H1 (cell line): ENCODE measurements around the gene INIP. TPM values are rescaled to one million over a fixed set of nuclear protein-coding genes. Genes with fewer than 3 reads are reported as not detected.

ENCODE experiments used
- CTCF ChIA-PET: fragments of 300-600 bp; sonication (Branson Sonifier 250); formaldehyde crosslinking; loops from one replicate; lab custom pipeline; 2021; ENCODE audit not compliant: partially characterized antibody; lab: Charles Lee
- POLR2A ChIA-PET: fragments of 300-600 bp; sonication (Branson Sonifier 250); formaldehyde crosslinking; loops from one replicate; lab custom pipeline; 2021; ENCODE audit warnings: inconsistent platforms; ENCODE audit not compliant: partially characterized antibody; lab: Charles Lee
- DNase-seq, 2 experiments: peaks; one replicate each; pipeline versions ENCODE4 v3.0.0 to v3.0.0-alpha.2; 2010 to 2022; ENCODE audit warnings: low spot score in 2 of 2, low read depth in 1 of 2, mixed read lengths in 1 of 2
- FAIRE-seq: peaks from 2 replicates; lab custom pipeline; 2011; peaks lifted over from hg19 to GRCh38; lab: Jason Lieb, UNC
- H2AFZ ChIP-seq: 2 replicates; pipeline ENCODE4 v1.8.1; 2012; ENCODE audit warnings: low read length, inconsistent platforms
- H2AK5ac ChIP-seq: 2 replicates; pipeline ENCODE4 v1.6.1; 2013; ENCODE audit warnings: low read depth, low read length
- H2BK120ac ChIP-seq: replicated peaks from 2 replicates; pipeline ENCODE3; 2013; ENCODE audit warnings: low read depth, low read length, inconsistent platforms
- H2BK12ac ChIP-seq: 2 replicates; pipeline ENCODE4 v1.6.1; 2013; ENCODE audit warnings: low read depth, low read length
- H2BK15ac ChIP-seq: 2 replicates; pipeline ENCODE4 v1.6.1; 2013; ENCODE audit warnings: low read length
- H2BK20ac ChIP-seq: 2 replicates; pipeline ENCODE4 v1.6.1; 2013; ENCODE audit warnings: low read length
- H2BK5ac ChIP-seq: 2 replicates; pipeline ENCODE4 v1.6.1; 2013; ENCODE audit warnings: low read depth, low read length
- H3K14ac ChIP-seq: 2 replicates; pipeline ENCODE4 v1.6.1; 2013; ENCODE audit warnings: inconsistent platforms; ENCODE audit not compliant: insufficient read length
- H3K18ac ChIP-seq: 2 replicates; pipeline ENCODE4 v1.6.1; 2013; ENCODE audit warnings: low read length; ENCODE audit errors: extremely low read depth
- H3K23ac ChIP-seq: 2 replicates; pipeline ENCODE4 v1.6.1; 2013; ENCODE audit warnings: inconsistent platforms; ENCODE audit not compliant: insufficient read length
- H3K23me2 ChIP-seq: 2 replicates; pipeline ENCODE4 v1.6.1; 2013; ENCODE audit warnings: low read depth, low read length
- H3K27ac ChIP-seq: 2 replicates; pipeline ENCODE4 v1.6.1; 2011; ENCODE audit warnings: low read depth, low read length, inconsistent platforms
- H3K27me3 ChIP-seq, 4 experiments: replicated peaks in 1 of 4; 1 replicate in 1 of 4; 2 replicates in 3 of 4; pipeline versions ENCODE4 v1.6.1 to v1.8.1; 2011 to 2013; ENCODE audit warnings: low read length in 3 of 4, mild to moderate bottlenecking in 3 of 4, inconsistent platforms in 2 of 4, mixed read lengths in 2 of 4, moderate library complexity in 1 of 4; ENCODE audit not compliant: control insufficient read depth in 3 of 4, insufficient read depth in 3 of 4; ENCODE audit errors: extremely low read depth in 1 of 4
- H3K36me3 ChIP-seq, 4 experiments: 2 replicates each; pipeline versions ENCODE4 v1.6.1 to v1.8.1; 2011 to 2013; ENCODE audit warnings: mild to moderate bottlenecking in 4 of 4, low read length in 3 of 4, moderate library complexity in 2 of 4, control low read depth in 1 of 4, inconsistent platforms in 1 of 4; ENCODE audit not compliant: insufficient read depth in 4 of 4, control insufficient read depth in 2 of 4
- H3K4ac ChIP-seq: replicated peaks from 2 replicates; pipeline ENCODE3; 2013; ENCODE audit warnings: low read length, low read depth, mixed read lengths, inconsistent platforms; ENCODE audit not compliant: insufficient read length
- H3K4me1 ChIP-seq, 4 experiments: replicated peaks in 1 of 4; 1 replicate in 1 of 4; 2 replicates in 3 of 4; pipeline versions ENCODE4 v1.6.1 to v1.8.1; 2011 to 2013; ENCODE audit warnings: low read length in 3 of 4, inconsistent platforms in 2 of 4, mixed read lengths in 1 of 4; ENCODE audit not compliant: insufficient read depth in 4 of 4, control insufficient read depth in 3 of 4
- H3K4me2 ChIP-seq, 2 experiments: 2 replicates each; pipeline versions ENCODE4 v1.6.1 to v1.8.1; 2011 to 2013; ENCODE audit warnings: low read depth in 2 of 2, low read length in 2 of 2, control low read depth in 1 of 2, inconsistent platforms in 1 of 2, mild to moderate bottlenecking in 1 of 2; ENCODE audit not compliant: insufficient read depth in 1 of 2
- H3K4me3 ChIP-seq, 4 experiments: fragments of 200-600, 300-600 bp in 1 of 4; sonication (generic), shearing (Covaris generic), sonication (Bioruptor Twin) in 1 of 4; 2 replicates each; pipeline versions ENCODE4 v1.5.1 to v1.8.1; 2011 to 2016; ENCODE audit warnings: low read length in 4 of 4, low read depth in 3 of 4, control low read depth in 2 of 4, inconsistent platforms in 2 of 4, mild to moderate bottlenecking in 2 of 4, mixed read lengths in 1 of 4, moderate library complexity in 1 of 4; ENCODE audit not compliant: insufficient read depth in 2 of 4; ENCODE audit errors: extremely low read depth in 1 of 4
- H3K56ac ChIP-seq: replicated peaks from 2 replicates; pipeline ENCODE3; 2013; ENCODE audit warnings: low read depth, mild to moderate bottlenecking, mixed read lengths, low read length, inconsistent platforms; ENCODE audit not compliant: insufficient read length
- H3K79me1 ChIP-seq: 2 replicates; pipeline ENCODE4 v1.6.1; 2013; ENCODE audit warnings: low read depth, low read length, control low read depth
- H3K79me2 ChIP-seq, 2 experiments: 2 replicates each; pipeline versions ENCODE4 v1.6.1 to v1.8.1; 2012 to 2013; ENCODE audit warnings: low read length in 2 of 2, mild to moderate bottlenecking in 2 of 2, inconsistent platforms in 1 of 2; ENCODE audit not compliant: insufficient read depth in 2 of 2, control insufficient read depth in 1 of 2
- H3K9ac ChIP-seq, 4 experiments: replicated peaks in 1 of 4; 1 replicate in 1 of 4; 2 replicates in 3 of 4; pipeline versions ENCODE4 v1.6.1 to v1.8.1; 2011 to 2013; ENCODE audit warnings: low read depth in 3 of 4, low read length in 3 of 4, control low read depth in 2 of 4, mild to moderate bottlenecking in 2 of 4, moderate library complexity in 2 of 4, inconsistent platforms in 1 of 4; ENCODE audit errors: extremely low read depth in 1 of 4
- H3K9me3 ChIP-seq, 2 experiments: 2 replicates each; pipeline versions ENCODE4 v1.6.1 to v1.8.1; 2012 to 2013; ENCODE audit warnings: mild to moderate bottlenecking in 2 of 2, moderate library complexity in 2 of 2, control low read depth in 1 of 2, inconsistent platforms in 1 of 2, low read depth in 1 of 2, low read length in 1 of 2, mixed read lengths in 1 of 2; ENCODE audit not compliant: insufficient read depth in 2 of 2
- H4K20me1 ChIP-seq, 2 experiments: replicated peaks in 1 of 2; 2 replicates each; pipeline versions ENCODE3 to v1.8.1; 2011 to 2013; ENCODE audit warnings: inconsistent platforms in 2 of 2, low read length in 2 of 2, mild to moderate bottlenecking in 1 of 2; ENCODE audit not compliant: insufficient read depth in 2 of 2, control insufficient read depth in 1 of 2
- H4K5ac ChIP-seq: 2 replicates; pipeline ENCODE4 v1.6.1; 2013; ENCODE audit warnings: low read length, low read depth, mixed read lengths, inconsistent platforms; ENCODE audit not compliant: insufficient read length
- H4K8ac ChIP-seq: 2 replicates; pipeline ENCODE4 v1.8.0; 2013; ENCODE audit warnings: mild to moderate bottlenecking, moderate library complexity, low read length, inconsistent platforms; ENCODE audit not compliant: insufficient read depth; ENCODE audit errors: extremely low read depth
- H4K91ac ChIP-seq: replicated peaks from 2 replicates; pipeline ENCODE3; 2013; ENCODE audit warnings: low read length, mixed read lengths, inconsistent platforms; ENCODE audit not compliant: insufficient read length
- FOSL1 ChIP-seq: IDR thresholded peaks from 2 replicates; pipeline ENCODE4 v1.6.1; 2011; ENCODE audit warnings: mild to moderate bottlenecking, low read depth, low read length, moderate library complexity; ENCODE audit not compliant: insufficient read depth
- POU5F1 ChIP-seq: IDR thresholded peaks from 2 replicates; pipeline ENCODE4 v1.6.1; 2011; ENCODE audit warnings: low read depth, mild to moderate bottlenecking, low read length, moderate library complexity
- TAF1 ChIP-seq: IDR thresholded peaks from 2 replicates; pipeline ENCODE4 v1.6.1; 2011; ENCODE audit warnings: mild to moderate bottlenecking, low read depth, low read length
- WGBS, 2 experiments: shearing (Covaris generic) in 1 of 2; methylation state at CpG; one replicate each; pipeline versions ENCODE4 v1.1.6 to v1.1.7; 2013 to 2015; ENCODE audit warnings: low lambda C conversion rate in 2 of 2, mixed read lengths in 2 of 2, inconsistent platforms in 1 of 2, low coverage in 1 of 2, missing lambda C conversion rate in 1 of 2; ENCODE audit not compliant: insufficient replicate concordance in 2 of 2, insufficient coverage in 1 of 2, insufficient read length in 1 of 2; ENCODE audit errors: extremely low coverage in 1 of 2, missing lambda C conversion rate in 1 of 2; 5-methylcytosine and 5-hydroxymethylcytosine counted together
- polyA plus RNA-seq, 7 experiments: library from polyadenylated mRNA; depleted of rRNA in 3 of 7; stranded (reverse) in 5 of 7; unstranded in 2 of 7; fragments of >200 nt in 5 of 7; fragments of 200-250 nt in 2 of 7; gene quantifications; 1 replicate in 5 of 7; 2 replicates in 1 of 7; 4 replicates in 1 of 7; pipeline versions ENCODE4 v1.2.1 to v1.2.3, GENCODE V29; 2011 to 2013; ENCODE audit warnings: missing spikeins in 2 of 7, mixed read lengths in 2 of 7
- total RNA-seq: library from RNA; stranded (reverse); fragmentation: NEBNext Ultra II Directional; extraction: Animal tissue kit (Norgen Biotek cat#: 25700); gene quantifications from 2 replicates; pipeline ENCODE4 v1.2.1, GENCODE V29; 2021

Gene INIP
- total and polyA plus RNA-seq, 2 of the 8 experiments (the other 6 are each of a cell fraction or from before 2014, with no cell fraction given): 10.7 to 18.3 TPM

- no peak for DNase-seq
- Histone ChIP-seq H3K23me2 (no peaks in the 10 kb centered on the region), H3K27me3 (no peaks in the 10 kb centered on the region), H4K8ac (no peak overlapping the region), H2BK120ac (no peak overlapping the region), H3K4ac (no peak overlapping the region), H2AFZ (no peak overlapping the region), H3K4me2 (no peak overlapping the region), H4K20me1 (no peaks in the 10 kb centered on the region), H3K14ac (no peak overlapping the region), H2AK5ac (no peak overlapping the region), H2BK20ac (no peak overlapping the region), H3K27ac (no peak overlapping the region), H4K5ac (no peak overlapping the region), H3K56ac (no peak overlapping the region), H2BK12ac (no peak overlapping the region), H3K9ac (no peak overlapping the region), H3K79me1 (no peaks in the 10 kb centered on the region), H3K4me3 (no peak overlapping the region), H3K9me3 (peaks cover 5 to 6% of the 10 kb centered on the region in 2 experiments; a peak in 2 of 4 replicates), H4K91ac (no peak overlapping the region), H2BK5ac (no peak overlapping the region), H3K4me1 (no peaks in the 10 kb centered on the region), H3K79me2 (0 out of 4 replicates have a peak, but pooled peaks cover 0 to 4% of the 10 kb centered on the region in 2 experiments), H3K36me3 (peaks cover 0 to 11% (median 1%) of the 10 kb centered on the region in 4 experiments; a peak in 3 of 8 replicates), H2BK15ac (no peak overlapping the region), H3K23ac (no peak overlapping the region), H3K18ac (no peak overlapping the region)
- CTCF ChIA-PET: no interaction called here
- FAIRE-seq: no peak
- POLR2A ChIA-PET: no interaction called here
- WGBS, 2 experiments: 97% methylated on average over 3 of the region's 3 CpGs; no CpG with 5 or more reads in 1 of the 2 experiments
- TF ChIP-seq TAF1 (no peak), POU5F1 (no peak), FOSL1 (no peak)
Measured at GRCh38 chr9:112647596-112647995, 70.3 kb downstream of the INIP start.
